Lung (tissue), 12 donors: ENCODE measurements around the gene TCF12. TPM values are rescaled to one million over a fixed set of nuclear protein-coding genes. Genes with fewer than 3 reads are reported as not detected.

ENCODE experiments used
- ATAC-seq: fragments of 200-7000 bp; cut with Tn5 transposase; one replicate; pipeline ENCODE4 v1.9.1; 2020; ENCODE audit warnings: moderate number of reproducible peaks; ENCODE audit not compliant: insufficient read depth, low FRiP score
- DNase-seq, 3 donors: peaks; one replicate each; pipeline ENCODE4 v3.0.0-alpha.2; 2013 to 2017
- H3K27ac ChIP-seq, 2 donors: one replicate each; pipeline ENCODE4 v1.5.1; 2013; ENCODE audit warnings: mild to moderate bottlenecking in 2 of 2, moderate library complexity in 2 of 2, control low read depth in 1 of 2, inconsistent platforms in 1 of 2, low read depth in 1 of 2, low read length in 1 of 2
- H3K27me3 ChIP-seq, 3 donors: one replicate each; pipeline ENCODE4 v1.5.1; 2013; ENCODE audit warnings: low read length in 2 of 3; ENCODE audit not compliant: control insufficient read depth in 3 of 3, insufficient read depth in 3 of 3
- H3K36me3 ChIP-seq, 4 donors: one replicate each; pipeline ENCODE4 v1.5.1; 2013; ENCODE audit warnings: low read length in 4 of 4, mild to moderate bottlenecking in 1 of 4, moderate library complexity in 1 of 4; ENCODE audit not compliant: control insufficient read depth in 4 of 4, insufficient read depth in 4 of 4
- H3K4me1 ChIP-seq, 5 donors: one replicate each; pipeline ENCODE4 v1.5.1; 2013; ENCODE audit warnings: low read length in 5 of 5, mild to moderate bottlenecking in 2 of 5, moderate library complexity in 1 of 5; ENCODE audit not compliant: control insufficient read depth in 5 of 5, insufficient read depth in 5 of 5
- H3K4me3 ChIP-seq: one replicate; pipeline ENCODE4 v1.5.1; 2013; ENCODE audit warnings: mild to moderate bottlenecking, control low read depth, moderate library complexity
- H3K9ac ChIP-seq, 2 donors: one replicate each; pipeline ENCODE4 v1.5.1; 2013; ENCODE audit warnings: low read length in 2 of 2, control low read depth in 1 of 2; ENCODE audit not compliant: insufficient read depth in 1 of 2
- H3K9me3 ChIP-seq, 4 donors: one replicate each; pipeline ENCODE4 v1.5.1; 2013; ENCODE audit warnings: low read length in 3 of 4, mild to moderate bottlenecking in 1 of 4, moderate library complexity in 1 of 4; ENCODE audit not compliant: control insufficient read depth in 4 of 4, insufficient read depth in 3 of 4
- WGBS, 2 donors: extraction: QIAGEN DNeasy Blood & Tissue Kit; methylation state at CpG; one replicate each; pipeline ENCODE4 v1.1.7; 2013; 5-methylcytosine and 5-hydroxymethylcytosine counted together
- polyA plus RNA-seq, 2 donors: library from polyadenylated mRNA; stranded (reverse); fragments of 200-250 nt; gene quantifications; one replicate each; pipeline ENCODE4 v1.2.1, GENCODE V29; 2013
- total RNA-seq, 2 donors: library from RNA; depleted of rRNA in 1 of 2; stranded (reverse); fragments of >200 nt in 1 of 2; gene quantifications; one replicate each; pipeline ENCODE4 v1.2.1, GENCODE V29; 2014 to 2021
- TF ChIP-seq, protein P1 (sequence below): IDR thresholded peaks from 2 replicates; pipeline ENCODE4 v1.5.1; 2012; ENCODE audit warnings: mild to moderate bottlenecking; ENCODE audit errors: control extremely low read depth, extremely low read depth
- donor health status: control.
- donor health status: control.
- donor health status: Bipolar disorder and iron deficiency.
- donor health status: healthy.
- donor health status: DM: yes; HTN: yes; CAD: no.

The TCF12 gene
- total and polyA plus RNA-seq, 4 donors: 9.6 to 314 (median 56.3) TPM

DNA sequence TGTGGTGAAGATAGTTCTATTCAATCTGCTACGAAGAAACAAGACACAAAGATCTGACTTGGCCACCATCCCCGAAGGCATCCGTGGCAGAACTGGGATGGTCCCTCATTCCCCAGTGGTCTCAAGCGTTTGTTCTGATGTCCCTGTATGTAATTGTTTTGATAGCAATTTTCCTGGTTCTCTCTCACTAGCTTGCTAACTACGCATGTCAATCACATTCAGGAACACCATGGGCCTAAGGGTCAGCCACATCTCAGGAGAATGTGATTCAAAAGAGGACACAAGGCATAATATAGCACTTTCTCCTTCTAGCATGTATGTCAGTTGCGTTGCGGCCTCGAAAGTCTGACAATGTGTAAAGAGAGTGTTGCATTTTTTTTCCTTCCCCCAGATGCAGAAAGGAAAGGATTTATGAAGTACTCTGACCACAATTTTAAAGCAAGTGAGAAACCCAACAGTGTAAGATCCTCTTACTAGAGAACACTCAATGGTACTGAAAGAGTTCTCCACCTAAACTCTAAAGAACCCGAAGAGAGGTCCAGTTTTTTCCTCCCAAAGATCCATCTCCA is 32.0 kb upstream of the TCF12 start:
- Histone ChIP-seq H3K9me3 (no peaks in the 10 kb centered on the region), H3K4me1 (peaks cover 0 to 25% (median 3%) of the 10 kb centered on the region in 5 donors), H3K36me3 (no peaks in the 10 kb centered on the region), H3K27me3 (no peaks in the 10 kb centered on the region), H3K4me3 (peak overlapping the region; percentile 48), H3K9ac (peak overlapping the region; percentile 64 to 93), H3K27ac (peak overlapping the region; percentile 98 to 99)
- peak in 2 of 3 donors; percentile 35 to 63 for DNase-seq
- TF ChIP-seq, protein P1, sequence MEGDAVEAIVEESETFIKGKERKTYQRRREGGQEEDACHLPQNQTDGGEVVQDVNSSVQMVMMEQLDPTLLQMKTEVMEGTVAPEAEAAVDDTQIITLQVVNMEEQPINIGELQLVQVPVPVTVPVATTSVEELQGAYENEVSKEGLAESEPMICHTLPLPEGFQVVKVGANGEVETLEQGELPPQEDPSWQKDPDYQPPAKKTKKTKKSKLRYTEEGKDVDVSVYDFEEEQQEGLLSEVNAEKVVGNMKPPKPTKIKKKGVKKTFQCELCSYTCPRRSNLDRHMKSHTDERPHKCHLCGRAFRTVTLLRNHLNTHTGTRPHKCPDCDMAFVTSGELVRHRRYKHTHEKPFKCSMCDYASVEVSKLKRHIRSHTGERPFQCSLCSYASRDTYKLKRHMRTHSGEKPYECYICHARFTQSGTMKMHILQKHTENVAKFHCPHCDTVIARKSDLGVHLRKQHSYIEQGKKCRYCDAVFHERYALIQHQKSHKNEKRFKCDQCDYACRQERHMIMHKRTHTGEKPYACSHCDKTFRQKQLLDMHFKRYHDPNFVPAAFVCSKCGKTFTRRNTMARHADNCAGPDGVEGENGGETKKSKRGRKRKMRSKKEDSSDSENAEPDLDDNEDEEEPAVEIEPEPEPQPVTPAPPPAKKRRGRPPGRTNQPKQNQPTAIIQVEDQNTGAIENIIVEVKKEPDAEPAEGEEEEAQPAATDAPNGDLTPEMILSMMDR: no peak
- no peak for ATAC-seq
- WGBS, 2 donors: 48 to 55% methylated on average over 9 of the region's 9 CpGs

DNA sequence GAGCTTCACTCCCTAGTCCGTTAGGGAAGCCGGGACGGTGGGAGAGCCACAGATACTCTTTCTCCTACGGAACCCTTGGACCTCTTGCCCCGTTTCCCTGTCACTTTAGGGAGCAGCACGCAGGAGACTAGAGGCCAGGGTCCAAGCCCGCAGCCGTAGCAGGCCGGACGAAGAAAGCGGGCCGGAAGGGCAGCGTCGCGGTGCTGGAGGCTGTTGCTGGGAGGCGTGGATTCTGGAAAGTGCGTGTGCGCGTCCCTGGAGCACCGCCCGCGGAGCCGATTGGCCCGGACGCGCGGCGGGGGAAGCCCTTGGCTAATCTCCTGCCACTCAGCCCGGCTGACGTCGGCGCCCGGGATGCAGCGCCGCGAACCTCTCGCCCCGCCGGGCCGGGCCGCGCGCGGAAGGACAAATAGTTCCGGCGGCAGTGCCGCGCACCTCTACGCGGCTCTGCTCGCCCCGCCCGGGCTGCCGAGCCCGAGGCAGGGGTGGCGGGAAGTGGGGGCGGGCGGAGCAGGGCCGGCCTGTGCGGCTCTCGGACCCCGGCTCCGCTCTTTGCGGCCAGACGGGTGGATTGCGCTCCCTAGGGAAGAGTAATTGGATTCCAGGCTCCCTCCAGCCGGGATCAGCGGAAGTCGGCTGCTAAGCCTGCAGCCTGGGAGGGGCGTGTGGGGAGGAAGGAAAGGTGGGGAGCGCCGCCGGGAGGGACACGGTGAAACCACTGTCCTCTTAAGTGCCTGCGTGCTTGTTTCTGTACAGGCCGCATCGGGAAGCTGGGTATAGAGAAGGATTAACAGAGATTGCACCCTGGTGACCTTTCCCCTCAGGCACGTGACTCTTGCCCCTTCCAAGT is 31.3 kb upstream of the TCF12 start:
- 0 to 1% methylated on average over 72 to 78 of the region's 78 CpGs for WGBS, 2 donors
- no peaks in the 10 kb centered on the region for H3K36me3 ChIP-seq
- no peaks in the 10 kb centered on the region for H3K9me3 ChIP-seq
- no peaks in the 10 kb centered on the region for H3K27me3 ChIP-seq
- peak overlapping the region; percentile 48 for H3K4me3 ChIP-seq
- ATAC-seq (peak; percentile 93), DNase-seq (peak; percentile 96 to 99 (median 97))
- H3K27ac ChIP-seq: peak overlapping the region; percentile 98 to 99
- H3K4me1 ChIP-seq: peaks cover 0 to 25% (median 3%) of the 10 kb centered on the region in 5 donors
- peak overlapping the region; percentile 65 to 93 for H3K9ac ChIP-seq
- TF ChIP-seq, protein P1: no peak

DNA sequence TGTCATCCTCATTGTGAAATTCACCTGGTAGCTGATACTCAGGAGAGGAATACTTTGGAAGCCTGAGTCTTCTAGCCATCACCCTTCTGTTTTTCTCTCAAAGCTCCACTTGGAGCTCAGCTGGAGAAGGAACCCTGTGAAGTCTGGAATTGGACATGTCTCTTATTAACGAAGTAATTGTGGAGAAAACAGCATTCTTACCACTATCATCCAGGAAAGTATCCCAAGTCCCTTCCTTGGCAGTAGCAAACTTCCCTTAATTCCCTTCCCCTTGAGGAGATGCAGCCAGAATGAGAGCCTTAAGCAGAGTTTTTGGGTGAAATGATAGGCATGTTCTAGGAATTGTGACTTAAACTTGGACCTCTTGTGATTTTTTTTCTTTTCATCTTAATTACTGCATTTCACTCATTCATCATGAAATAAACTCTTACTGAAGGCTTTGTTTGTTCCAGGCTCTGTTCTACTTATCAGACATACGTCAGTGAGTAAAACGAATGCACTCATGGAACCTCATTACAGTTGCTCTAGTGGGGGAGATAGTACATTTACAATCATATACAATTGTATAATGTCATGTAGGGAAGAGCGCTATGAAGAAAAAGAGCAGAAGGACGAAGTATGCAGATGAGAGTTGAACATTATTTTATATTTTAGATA is 30.5 kb upstream of the TCF12 start:
- Histone ChIP-seq H3K36me3 (no peaks in the 10 kb centered on the region), H3K4me1 (peaks cover 0 to 25% (median 5%) of the 10 kb centered on the region in 5 donors), H3K27ac (peak overlapping the region; percentile 98 to 99), H3K4me3 (peak overlapping the region; percentile 48), H3K9me3 (no peaks in the 10 kb centered on the region), H3K9ac (peak overlapping the region; percentile 65 to 91), H3K27me3 (no peaks in the 10 kb centered on the region)
- DNase-seq (no peak), ATAC-seq (no peak)
- TF ChIP-seq, protein P1: no peak
- 47 to 65% methylated on average over 5 of the region's 5 CpGs for WGBS, 2 donors
